Lower leg skin (tissue), 3 donors: ENCODE results near the gene UPP2.

Experiments
- POLR2A ChIP-seq, 2 donors: fragments of 450-650 bp; IDR thresholded peaks; one replicate each; pipeline ENCODE4 v1.6.1; 2016 to 2017; ENCODE audit warnings: antibody characterized with exemption in 2 of 2, mild to moderate bottlenecking in 1 of 2, moderate library complexity in 1 of 2
- TF ChIP-seq, protein P1 (sequence below), 3 donors: fragments of 450-650 bp; IDR thresholded peaks; one replicate each; pipeline ENCODE4 v1.5.1; 2016; ENCODE audit warnings: antibody characterized with exemption in 3 of 3, mild to moderate bottlenecking in 3 of 3, moderate library complexity in 2 of 3

DNA sequence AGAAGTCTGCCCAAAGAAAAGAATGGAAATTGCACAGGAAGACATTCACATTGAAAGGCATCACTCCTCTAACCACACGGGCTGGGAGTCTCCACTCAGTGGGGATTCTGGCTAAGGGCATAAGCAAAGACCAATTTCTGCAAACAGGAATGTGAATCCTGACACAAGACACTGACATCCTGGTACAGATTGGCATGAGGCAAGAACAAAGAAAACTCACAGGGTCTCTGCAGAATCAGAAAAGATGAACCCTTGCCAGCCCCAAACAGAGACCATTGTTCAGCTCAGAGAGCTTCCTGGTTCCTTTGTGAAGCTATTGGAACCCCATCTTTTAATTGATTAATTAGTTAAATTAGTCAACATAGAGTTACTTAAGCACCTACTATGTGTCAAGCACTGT lies 82.3 kb downstream of the UPP2 start:
- TF ChIP-seq, protein P1, sequence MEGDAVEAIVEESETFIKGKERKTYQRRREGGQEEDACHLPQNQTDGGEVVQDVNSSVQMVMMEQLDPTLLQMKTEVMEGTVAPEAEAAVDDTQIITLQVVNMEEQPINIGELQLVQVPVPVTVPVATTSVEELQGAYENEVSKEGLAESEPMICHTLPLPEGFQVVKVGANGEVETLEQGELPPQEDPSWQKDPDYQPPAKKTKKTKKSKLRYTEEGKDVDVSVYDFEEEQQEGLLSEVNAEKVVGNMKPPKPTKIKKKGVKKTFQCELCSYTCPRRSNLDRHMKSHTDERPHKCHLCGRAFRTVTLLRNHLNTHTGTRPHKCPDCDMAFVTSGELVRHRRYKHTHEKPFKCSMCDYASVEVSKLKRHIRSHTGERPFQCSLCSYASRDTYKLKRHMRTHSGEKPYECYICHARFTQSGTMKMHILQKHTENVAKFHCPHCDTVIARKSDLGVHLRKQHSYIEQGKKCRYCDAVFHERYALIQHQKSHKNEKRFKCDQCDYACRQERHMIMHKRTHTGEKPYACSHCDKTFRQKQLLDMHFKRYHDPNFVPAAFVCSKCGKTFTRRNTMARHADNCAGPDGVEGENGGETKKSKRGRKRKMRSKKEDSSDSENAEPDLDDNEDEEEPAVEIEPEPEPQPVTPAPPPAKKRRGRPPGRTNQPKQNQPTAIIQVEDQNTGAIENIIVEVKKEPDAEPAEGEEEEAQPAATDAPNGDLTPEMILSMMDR (IDR thresholded peaks at IDR 0.05): no peak
- TF ChIP-seq POLR2A (IDR thresholded peaks at IDR 0.05): no peak
